Activated gamma-delta T cell treated with anti-CD3 and anti-CD28 coated beads, Interleukin-2, amount 50 U/mL, for 16 hours (primary cell): ENCODE data around the gene GK.
"Not testable (repeated sequence)": the region's sequence is repeated elsewhere in the genome, so short reads cannot be mapped to it uniquely, and the experiment has no call there.

ENCODE experiments used
- DNase-seq: peaks from one replicate; pipeline ENCODE4 v3.0.0-alpha.2; 2020; ENCODE audit warnings: low read depth

Gene GK

GRCh38 chrX:30653415-30654131 is at the start of gene GK:
GK (plus strand) TSS chrX:30653423; CDS start chrX:30653538, 115 bp downstream.
- DNase-seq: no peak

GRCh38 chrX:30607155-30607554 is 46.1 kb upstream of the GK start:
- no peak for DNase-seq

GRCh38 chrX:30610026-30610425 is 43.2 kb upstream of the GK start:
- DNase-seq: no peak

GRCh38 chrX:30612250-30612655 is 41.0 kb upstream of the GK start:
- DNase-seq: no peak

GRCh38 chrX:30613721-30614120 is 39.5 kb upstream of the GK start:
- no peak for DNase-seq

- no peak for DNase-seq
Measured at GRCh38 chrX:30615229-30615628, 38.0 kb upstream of the GK start.

GRCh38 chrX:30618160-30618765 is 35.0 kb upstream of the GK start:
- DNase-seq: no peak

- no peak for DNase-seq
Measured at GRCh38 chrX:30620125-30620524, 33.1 kb upstream of the GK start.

GRCh38 chrX:30620980-30621618 is 32.1 kb upstream of the GK start:
- DNase-seq: no peak

- no peak for DNase-seq
Measured at GRCh38 chrX:30622361-30622760, 30.9 kb upstream of the GK start.

GRCh38 chrX:30626402-30626801 is 26.8 kb upstream of the GK start:
- DNase-seq: no peak

GRCh38 chrX:30627818-30628652 is 25.2 kb upstream of the GK start:
- no peak for DNase-seq

- DNase-seq: not testable (repeated sequence)
Measured at GRCh38 chrX:30634070-30634469, 19.2 kb upstream of the GK start.

- DNase-seq: no peak
Measured at GRCh38 chrX:30635630-30636029, 17.6 kb upstream of the GK start.

- no peak for DNase-seq
Measured at GRCh38 chrX:30637874-30638815, 15.1 kb upstream of the GK start.

GRCh38 chrX:30639702-30640101 is 13.5 kb upstream of the GK start:
- not testable (repeated sequence) for DNase-seq

- no peak for DNase-seq
Measured at GRCh38 chrX:30642642-30643041, 10.6 kb upstream of the GK start.

- no peak for DNase-seq
Measured at GRCh38 chrX:30643313-30643821, 9.9 kb upstream of the GK start.

- no peak for DNase-seq
Measured at GRCh38 chrX:30649859-30650258, 3.4 kb upstream of the GK start.

- peak; percentile 77 for DNase-seq
Measured at GRCh38 chrX:30652527-30653414, 452 bp upstream of the GK start.
